GM19351 (cell line): ENCODE data around the gene WNT2.
"Not testable (repeated sequence)": the region's sequence is repeated elsewhere in the genome, so short reads cannot be mapped to it uniquely, and the experiment has no call there.

Experiments
- ATAC-seq: cut with Tn5 transposase; IDR thresholded peaks from one replicate; pipeline ENCODE4 v1.9.1; 2021; ENCODE audit warnings: mild to moderate bottlenecking, moderate library complexity; ENCODE audit not compliant: unreplicated experiment

WNT2 gene

DNA sequence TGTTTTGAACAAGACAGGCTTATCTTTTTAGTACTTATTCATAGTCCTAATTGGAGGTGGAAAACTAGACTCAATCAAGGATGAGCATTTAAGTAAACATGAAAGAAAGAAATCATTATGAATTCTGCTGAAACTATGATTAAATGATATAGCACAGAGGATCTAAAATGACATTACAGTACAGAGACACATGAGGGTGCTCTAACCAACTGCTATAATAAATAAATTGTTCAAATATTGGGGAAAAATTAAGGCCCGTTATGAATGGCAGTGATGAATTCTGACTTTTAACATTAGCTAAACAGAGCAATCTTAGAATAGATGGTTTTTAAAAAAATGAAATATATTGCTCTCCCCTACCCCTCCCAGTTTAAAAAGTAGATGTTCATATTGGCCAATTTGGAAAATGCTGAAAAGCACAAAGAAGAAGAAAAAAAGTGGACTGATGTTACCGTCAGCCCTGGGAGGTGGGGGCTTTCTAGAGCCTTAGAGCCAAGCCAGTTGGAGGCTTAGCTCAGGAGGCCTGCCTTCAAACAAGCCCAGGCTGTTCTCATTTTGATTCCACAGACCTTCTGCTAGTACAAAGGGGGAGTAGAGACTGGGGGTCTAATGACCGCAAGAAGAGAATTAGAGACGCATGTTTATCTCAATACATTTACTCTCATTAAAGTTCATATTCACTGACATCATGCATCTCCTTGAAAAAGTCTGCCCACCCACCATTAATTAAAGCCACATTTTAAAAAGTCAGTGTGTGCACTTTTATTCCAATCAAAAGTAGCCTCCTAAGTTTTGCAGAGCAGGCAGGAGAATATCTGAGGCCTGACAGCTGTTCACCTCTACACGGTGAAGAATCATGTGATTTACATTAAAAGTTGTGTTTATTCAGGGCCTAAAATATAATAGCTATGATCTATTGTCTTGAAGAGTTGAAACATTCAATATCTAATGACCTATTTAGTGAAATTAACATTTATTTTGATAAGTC, 10.0 kb downstream of the WNT2 start:
- ATAC-seq, result no peak

DNA sequence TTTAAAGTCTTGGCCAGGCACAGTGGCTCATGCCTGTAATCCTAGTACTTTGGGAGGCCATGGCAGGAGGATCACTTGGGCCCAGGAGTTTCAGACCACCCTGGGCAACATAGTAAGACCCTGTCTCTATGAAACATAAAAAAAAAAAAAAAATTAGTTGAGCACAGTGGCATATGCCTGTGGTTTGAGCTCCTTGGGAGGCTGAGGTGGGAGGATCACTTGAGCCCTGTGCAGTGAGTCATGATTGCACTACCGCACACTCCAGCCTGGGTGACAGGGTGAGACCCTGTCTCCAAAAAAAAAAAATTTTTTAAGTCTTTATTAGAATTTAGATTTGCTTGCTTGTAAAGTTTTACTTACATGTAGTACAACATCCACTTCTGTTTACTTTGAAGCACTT, 14.0 kb downstream of the WNT2 start:
- ATAC-seq, result no peak

DNA sequence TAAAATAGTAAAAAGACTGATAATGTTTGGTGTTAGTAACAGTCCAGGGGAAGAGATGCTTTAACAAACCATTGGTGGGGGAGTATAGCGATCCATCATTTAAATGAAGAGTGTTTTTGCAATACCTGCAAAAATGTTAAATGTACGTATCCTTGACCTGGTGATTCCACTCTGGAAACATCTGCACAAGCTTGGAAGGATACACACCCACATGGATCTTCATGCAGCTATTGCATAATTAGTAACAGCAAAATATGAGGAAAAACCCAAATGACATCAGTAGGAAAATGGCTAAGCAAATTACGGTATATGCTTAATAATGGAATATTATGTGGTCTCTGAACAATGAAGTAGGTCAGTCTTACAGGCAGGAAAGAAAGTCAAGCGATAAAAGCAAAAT, 20.5 kb downstream of the WNT2 start:
- no peak for ATAC-seq

DNA sequence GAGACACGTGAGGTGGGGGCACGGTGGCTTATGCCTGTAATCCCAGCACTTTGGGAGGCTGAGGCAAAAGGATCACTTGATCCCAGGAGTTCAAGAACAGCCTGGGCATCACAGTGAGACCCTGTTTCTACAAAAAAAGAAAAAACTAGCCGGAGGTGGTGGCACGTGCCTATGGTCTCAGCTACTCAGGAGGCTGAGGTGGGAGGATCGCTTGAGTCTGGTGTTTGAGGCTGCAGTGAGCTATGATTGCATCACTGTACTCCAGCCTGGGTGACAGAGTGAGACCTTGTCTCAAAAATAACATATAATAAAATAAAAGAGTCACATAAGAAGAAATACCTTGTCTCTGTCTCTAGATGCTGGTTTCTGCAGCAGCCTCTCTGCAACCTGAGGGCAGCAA, 22.4 kb downstream of the WNT2 start:
- ATAC-seq, result not testable (repeated sequence)

DNA sequence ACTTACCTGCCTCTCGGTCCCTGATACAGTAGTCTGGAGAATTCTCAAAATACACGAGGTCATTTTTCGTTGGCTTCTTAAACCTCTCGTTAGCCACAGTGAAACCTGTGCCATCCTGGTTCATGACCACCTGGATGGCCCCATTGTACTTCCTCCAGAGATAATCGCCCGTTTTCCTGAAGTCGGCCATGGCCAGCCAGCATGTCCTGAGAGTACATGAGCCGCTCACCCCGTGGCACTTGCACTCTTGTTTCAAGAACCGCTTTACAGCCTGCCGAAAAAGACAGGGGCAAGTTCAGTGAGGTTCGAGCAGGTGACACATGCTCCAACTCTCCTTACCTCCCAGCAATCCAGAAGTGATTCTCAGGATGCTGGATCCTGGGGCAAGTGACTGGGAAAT, 25.3 kb downstream of the WNT2 start:
- ATAC-seq, result no peak

DNA sequence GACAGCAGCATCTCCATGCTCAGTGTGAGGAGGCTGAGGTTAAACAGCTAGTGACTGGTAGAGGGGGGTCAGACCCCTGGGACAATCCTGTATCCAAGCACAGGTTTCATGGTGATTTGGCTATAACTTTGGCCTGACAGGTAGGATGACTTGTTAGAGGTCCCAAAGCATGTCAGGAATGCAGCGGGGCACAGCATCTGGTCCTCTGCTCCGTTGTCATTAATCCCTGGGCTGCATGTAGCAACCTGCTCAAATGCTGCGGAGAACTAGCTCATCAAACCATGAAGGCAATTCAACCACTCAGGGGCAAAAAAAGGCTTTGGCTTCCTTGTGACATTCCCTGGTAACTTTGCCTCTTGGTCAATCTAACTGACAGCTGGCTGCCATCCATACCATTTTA, 26.8 kb downstream of the WNT2 start:
- no peak for ATAC-seq

DNA sequence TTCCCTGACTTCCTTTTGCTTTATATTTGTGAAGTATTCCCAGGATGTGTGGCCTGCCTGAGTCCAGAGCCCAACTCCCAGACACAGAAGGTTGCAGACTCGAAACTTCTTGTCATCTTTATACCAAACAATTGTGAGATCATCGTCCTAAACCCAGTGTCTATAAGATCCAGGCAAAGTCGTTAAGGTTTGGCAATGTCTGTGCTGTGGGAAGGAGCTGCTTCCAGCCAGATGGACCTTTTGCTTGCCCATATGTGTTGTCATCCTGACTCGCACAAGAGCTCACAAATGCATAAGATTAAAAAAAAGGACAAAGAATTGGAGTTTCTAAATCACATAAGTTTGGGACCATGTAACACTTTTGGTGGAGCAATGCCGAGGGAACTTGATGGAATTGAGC, 37.0 kb downstream of the WNT2 start:
- no peak for ATAC-seq

DNA sequence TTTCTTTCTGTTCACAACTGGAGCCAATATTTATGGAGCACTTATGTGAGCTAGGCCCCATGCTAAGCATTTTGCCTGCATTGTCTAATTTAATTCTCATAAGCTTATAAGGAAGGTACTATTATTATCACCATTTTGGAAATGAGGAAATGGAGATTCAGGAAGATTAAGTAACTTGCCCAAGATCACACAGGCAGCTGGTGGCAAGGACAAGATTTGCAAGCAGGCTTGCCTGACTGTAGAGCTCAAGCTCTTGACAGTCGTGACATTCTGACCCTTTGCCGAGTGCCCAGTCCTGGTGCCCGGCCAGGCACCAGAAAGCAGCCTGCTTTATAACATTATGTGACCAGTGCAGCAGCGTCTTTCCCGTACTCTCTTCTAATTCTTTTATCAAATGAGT, 38.2 kb downstream of the WNT2 start:
- ATAC-seq, result no peak

DNA sequence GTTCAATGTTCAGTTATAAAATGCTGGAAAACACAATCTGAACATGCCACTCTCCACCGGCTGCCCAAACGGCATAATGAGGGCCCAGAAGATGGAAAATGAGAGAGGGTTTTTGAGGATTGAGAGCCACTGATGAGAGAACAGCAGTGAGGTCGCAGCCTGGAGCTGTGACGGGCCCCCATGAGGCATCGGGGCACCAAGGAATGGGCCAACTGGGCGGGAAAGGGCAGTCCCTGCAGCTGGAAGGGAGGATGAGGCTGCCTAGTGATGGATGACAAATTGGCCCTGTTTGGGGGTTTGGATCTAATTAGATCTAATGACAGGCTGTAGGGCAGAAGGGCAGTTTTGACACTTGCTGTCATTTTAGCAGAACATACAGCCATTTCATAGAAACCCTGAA, 39.1 kb downstream of the WNT2 start:
- no peak for ATAC-seq

DNA sequence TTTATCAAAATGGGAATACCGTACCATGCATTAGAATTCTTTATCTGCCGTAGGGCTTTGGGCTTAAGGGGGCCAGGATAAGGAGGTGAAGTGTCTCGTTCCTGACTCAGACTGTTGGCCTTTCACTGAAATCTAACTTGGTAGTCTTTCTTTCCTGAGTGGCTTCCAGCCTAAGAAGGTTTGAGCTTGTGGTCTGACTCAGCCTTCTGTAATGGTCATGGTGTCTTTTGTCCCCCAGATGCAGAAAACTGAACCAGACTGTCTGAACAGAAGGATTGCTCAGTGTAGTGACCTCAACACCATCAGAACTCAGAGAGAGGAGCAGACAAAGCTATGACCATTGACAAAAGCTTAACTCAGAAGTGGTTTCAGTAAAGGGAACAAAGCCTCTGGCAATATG, 39.5 kb downstream of the WNT2 start:
- no peak for ATAC-seq

DNA sequence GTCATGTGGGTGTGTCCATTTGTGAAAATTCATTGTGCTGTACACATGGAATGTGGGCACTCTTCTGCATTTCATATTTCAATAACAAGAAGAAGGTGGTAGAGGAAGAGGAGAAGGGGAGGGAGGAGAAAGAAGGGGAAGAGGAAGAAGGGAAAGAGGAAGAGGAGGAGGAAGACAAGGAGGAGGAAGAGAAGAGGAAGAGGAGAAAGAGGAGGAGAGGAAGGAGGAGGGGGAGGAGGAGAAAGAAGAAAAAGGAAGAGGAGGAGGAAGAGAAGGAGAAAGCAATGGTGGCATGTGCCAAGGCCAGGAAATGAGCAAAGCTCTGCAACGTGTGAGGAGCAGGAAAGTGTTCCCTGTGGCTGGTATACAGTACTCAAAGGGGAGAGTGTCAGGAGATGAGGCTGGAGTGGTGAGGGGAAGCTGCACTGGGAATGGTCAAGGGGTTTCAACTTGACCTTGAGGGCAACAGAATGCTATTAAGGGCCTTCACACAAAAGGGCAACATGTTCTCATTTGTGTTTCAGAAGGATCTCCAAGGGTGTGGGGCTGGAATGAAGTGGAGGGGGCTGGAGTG, 40.5 kb downstream of the WNT2 start:
- no peak for ATAC-seq

DNA sequence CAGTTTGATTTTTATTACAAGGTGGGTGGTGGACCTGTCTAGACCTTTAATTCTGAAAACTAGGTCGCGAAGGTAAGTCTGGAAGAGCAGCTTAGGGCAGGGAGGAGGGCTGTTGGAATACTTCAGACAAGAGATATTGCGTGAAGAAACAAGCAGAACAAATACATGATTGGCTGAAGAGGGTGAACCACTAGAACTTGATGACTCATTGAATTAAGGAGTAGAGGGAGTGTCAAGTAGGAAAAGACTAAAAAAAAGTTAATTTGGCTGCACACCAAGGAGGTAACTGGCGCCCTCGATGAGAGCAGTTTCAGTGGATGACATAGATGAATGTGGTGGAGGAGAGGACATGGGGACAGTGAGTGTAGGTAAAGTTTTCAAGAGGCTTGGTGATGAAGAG, 41.3 kb downstream of the WNT2 start:
- ATAC-seq, result no peak

DNA sequence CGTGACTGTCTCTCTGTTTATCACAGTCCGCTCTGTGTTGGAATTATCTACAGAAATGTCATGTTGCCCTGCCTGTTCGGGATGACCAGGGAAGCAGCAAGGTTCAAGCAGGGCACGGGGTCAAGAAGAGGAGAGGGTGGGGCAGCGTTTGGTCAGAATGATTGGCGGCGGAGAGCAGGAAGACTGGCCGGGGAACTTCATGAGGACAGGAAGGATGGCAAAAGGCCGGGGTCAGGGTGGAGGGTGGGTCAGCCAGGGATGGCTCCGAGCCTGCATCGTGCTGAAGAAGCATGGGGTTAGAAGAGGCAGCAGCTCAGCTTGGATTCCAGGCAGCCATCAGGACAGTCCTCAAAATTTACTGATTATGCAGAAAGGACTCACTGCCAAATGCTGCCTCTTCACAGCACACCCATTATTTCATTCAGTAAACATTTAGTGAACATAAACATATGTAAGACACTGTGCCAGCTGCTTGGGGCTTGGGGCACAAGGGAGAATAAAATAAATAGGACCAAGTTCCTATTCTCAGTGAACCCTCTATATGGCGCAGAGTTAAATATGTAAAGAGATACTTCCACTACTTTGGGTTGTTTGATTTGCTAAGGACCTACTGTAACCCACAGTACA, 42.8 kb downstream of the WNT2 start:
- ATAC-seq, result no peak

DNA sequence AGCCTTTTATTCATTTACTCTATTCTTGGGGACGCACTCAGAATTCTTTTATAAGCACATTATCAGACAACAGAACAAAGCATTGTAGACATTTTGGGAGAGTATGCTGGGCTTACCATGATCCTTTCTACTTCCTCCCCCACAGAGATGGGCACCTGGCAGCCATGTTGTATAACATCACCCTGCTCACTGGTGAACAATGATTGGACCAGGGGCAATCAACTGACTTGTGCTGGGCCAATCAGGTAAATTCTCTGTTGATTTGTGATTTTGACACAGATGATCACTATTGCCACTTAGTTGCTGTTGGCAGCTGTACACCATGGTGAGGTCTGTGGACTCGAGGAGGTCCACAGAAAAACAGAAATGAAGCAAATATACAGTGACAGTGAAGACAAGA, 43.7 kb downstream of the WNT2 start:
- ATAC-seq, result no peak

DNA sequence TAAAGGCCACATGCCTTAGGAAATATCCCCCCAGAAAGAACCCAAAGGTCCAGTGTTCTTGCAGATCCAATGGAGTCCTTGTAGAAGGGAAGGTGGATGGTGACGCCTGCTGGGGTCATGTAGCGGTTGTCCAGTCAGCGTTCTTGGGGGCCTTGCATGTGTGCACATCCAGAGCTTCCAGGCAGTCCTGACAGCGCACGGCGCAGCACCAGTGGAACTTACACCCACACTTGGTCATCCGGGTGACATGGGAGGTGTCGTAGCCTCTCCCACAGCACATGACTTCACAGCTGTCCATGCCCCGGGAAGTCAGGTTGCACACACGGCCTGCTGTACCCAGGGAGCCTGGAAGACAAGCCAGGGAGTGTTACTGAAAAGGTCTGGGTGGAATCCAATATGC, 44.8 kb downstream of the WNT2 start:
- ATAC-seq, result no peak

DNA sequence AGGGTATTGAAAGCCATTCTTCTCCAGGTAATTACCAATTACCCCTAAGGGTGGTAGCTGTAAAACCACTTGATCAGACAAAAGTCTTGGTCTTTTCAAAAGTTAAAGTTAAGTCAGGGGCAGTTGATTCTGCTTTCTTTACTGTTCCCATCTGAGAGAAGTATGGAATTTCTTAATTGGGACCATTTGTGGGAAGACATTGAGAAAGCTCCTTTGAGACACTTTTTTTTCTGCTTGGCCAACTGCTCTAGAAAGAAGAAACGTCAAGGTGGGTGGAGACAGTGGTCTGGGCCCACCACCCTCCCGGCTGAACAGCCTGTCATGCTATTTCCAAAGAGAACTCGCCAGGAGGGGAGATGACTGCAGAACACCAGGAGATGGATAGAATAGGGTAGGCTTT, 45.3 kb downstream of the WNT2 start:
- no peak for ATAC-seq

DNA sequence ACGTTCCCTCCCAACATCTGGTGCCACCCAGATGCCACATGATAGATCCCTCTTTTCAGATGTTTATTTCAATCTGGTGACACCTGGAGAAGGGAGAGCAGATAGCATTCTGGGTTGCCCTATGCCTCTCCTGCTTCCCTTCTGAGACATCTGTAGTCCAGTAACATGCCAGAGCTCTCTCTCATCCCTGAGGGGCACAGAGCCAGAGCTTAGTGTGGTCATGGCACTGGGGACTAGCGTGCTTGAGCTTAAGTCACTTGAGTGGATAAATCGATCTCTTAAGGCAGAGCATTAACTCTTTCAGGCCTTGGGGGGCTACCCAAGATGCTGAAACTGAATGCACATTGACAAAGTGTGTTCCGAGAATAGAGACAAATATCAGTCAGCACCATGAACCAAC, 47.9 kb downstream of the WNT2 start:
- no peak for ATAC-seq

DNA sequence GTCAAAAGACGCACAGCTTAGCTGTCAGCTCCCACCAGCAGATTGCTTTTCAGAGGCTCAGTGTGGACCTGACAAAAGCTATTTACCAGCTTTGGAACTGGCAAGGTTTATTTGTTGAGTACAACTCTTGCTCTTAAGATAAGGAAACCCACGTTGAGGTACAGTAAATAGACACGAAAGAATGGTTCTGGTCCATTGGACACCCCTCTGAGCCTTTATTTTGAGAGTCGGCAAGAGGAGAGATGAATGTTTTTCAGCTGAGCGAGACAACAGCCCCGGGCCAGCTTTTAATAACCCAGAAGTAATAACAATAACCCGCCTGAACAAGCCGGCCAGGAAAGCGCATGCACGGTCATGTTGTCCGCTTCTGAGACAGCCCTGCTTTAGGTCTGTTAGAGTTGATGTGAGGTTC, 49.0 kb downstream of the WNT2 start:
- no peak for ATAC-seq

DNA sequence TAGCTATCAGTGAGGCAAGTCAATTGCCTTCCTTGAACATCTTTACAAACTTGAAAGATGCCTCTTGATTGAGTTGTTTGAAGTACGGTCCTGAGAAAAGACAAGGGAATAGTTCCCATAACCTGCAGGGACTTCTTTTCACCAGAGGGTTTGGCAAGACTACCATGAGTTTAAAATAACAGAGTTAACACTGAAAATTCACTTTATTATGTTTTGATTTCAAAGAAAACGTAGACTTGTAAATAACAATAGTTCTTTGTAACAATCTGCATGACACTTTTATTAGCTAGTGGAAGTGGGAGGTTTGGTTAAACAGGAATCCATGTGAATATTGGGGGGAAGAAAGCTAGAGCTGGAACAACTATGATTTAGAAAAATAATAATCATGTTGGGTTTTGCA, 49.5 kb downstream of the WNT2 start:
- ATAC-seq, result no peak

DNA sequence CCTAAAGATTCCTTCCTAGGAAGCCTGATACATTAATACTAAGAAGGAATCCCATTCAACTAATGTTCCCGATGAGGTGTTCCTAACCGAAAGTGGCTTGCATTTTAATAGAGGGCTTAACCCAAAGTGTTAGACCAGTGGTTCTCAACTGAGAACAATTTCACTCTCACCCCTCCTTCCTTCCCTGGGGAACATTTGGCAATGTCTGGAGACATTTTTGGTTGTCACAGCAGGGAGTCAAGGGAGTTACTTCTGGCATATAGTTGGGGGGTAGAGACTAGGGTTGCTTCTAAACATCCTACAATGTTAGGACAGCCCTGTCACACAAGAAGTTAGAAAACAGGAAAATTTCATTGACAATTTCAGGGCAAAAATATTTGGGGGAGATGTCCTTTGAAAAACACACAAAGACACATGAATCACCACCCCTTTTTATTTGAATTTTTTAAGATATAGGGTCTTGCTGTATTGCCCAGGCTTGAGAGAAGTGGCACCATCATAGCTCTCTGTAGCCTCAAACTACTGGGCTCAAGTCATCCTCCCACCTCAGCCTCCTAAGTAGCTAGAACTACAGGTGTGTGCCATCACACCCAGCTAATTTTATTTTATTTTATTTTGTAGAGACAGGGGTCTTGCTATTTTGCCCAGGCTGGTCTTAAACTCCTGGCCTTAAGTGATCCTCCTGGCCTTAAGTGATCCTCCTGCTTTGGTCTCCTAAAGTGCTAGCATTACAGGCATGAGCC, 50.7 kb downstream of the WNT2 start:
- ATAC-seq, result no peak

DNA sequence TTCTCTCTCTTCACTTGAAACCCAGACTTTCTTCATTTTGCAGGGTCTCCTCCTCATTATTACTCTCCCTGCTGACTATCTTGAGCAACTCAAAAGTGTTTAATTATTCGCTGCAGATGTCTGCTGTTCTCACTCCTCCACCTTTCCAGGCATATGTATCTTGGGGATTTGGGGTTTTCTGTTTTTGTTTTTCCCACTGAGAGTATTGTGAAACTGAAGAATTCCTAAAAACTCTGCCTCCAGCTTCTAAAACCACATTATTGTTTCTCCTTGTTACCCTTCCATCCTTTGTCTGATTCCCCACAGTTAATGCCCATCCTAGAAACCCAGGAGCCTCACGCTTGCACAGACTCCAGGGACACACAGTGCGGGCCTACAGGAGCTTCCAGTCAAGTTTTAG, 51.3 kb downstream of the WNT2 start:
- no peak for ATAC-seq
